Spleen (tissue), 7 donors: ENCODE results near the gene PQBP1.
"Not testable (repeated sequence)": the region's sequence is repeated elsewhere in the genome, so short reads cannot be mapped to it uniquely, and the experiment has no call there.

ENCODE experiments used
- POLR2A ChIP-seq, 3 donors: fragments of 450-650 bp; IDR thresholded peaks; one replicate each; pipeline ENCODE4 v1.5.1; 2017; ENCODE audit warnings: antibody characterized with exemption in 3 of 3, mild to moderate bottlenecking in 1 of 3
- TF ChIP-seq, protein P1 (sequence below), 11 experiments: fragments of 200-600 bp in 7 of 11; fragments of 450-650 bp in 4 of 11; sonication (generic) in 4 of 11; IDR thresholded peaks in 8 of 11; conservative IDR thresholded peaks in 3 of 11; 1 replicate in 7 of 11; 2 replicates in 4 of 11; pipeline versions ENCODE4 v1.4.0 to v1.8.0; 2016 to 2021; ENCODE audit warnings: antibody characterized with exemption in 11 of 11, inconsistent platforms in 4 of 11, mild to moderate bottlenecking in 1 of 11
- donor health status: DM: no; HTN: no; CAD: no; lungs with moderate emphysema.
- donor health status: DM: no; HTN: no; CAD: no.
- donor health status: DM: no; HTN: no; CAD: no.

DNA sequence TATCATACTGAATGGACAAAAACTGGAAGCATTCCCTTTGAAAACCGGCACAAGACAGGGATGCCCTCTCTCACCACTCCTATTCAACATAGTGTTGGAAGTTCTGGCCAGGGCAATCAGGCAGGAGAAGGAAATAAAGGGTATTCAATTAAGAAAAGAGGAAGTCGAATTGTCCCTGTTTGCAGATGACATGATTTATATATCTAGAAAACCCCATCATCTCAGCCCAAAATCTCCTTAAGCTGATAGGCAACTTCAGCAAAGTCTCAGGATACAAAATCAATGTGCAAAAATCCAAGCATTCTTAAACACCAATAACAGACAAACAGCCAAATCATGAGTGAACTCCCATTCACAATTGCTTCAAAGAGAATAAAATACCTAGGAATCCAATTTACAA lies 25.7 kb upstream of the PQBP1 start:
- TF ChIP-seq, protein P1, sequence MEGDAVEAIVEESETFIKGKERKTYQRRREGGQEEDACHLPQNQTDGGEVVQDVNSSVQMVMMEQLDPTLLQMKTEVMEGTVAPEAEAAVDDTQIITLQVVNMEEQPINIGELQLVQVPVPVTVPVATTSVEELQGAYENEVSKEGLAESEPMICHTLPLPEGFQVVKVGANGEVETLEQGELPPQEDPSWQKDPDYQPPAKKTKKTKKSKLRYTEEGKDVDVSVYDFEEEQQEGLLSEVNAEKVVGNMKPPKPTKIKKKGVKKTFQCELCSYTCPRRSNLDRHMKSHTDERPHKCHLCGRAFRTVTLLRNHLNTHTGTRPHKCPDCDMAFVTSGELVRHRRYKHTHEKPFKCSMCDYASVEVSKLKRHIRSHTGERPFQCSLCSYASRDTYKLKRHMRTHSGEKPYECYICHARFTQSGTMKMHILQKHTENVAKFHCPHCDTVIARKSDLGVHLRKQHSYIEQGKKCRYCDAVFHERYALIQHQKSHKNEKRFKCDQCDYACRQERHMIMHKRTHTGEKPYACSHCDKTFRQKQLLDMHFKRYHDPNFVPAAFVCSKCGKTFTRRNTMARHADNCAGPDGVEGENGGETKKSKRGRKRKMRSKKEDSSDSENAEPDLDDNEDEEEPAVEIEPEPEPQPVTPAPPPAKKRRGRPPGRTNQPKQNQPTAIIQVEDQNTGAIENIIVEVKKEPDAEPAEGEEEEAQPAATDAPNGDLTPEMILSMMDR (IDR thresholded peaks at IDR 0.05 in 8 of 11, conservative IDR thresholded peaks at IDR 0.05 in 3 of 11): not testable (repeated sequence)
- not testable (repeated sequence) for TF ChIP-seq POLR2A (IDR thresholded peaks at IDR 0.05)
